GM12891 (cell line): ENCODE data around the gene KRTAP10-8.

Experiments
- POLR2A ChIP-seq: IDR thresholded peaks from 2 replicates; pipeline ENCODE4 v1.6.1; 2011; ENCODE audit warnings: low read depth, low read length, control low read depth
- POLR2AphosphoS5 ChIP-seq: IDR thresholded peaks from 2 replicates; pipeline ENCODE4 v1.6.1; 2011; ENCODE audit warnings: low read depth, low read length, control low read depth
- SPI1 ChIP-seq: IDR thresholded peaks from 2 replicates; pipeline ENCODE4 v1.6.1; 2011; ENCODE audit warnings: low read depth, low read length, control low read depth

GRCh38 chr21:44628707-44629391 is 17.0 kb downstream of the KRTAP10-8 start:
- TF ChIP-seq POLR2A: no peak
- TF ChIP-seq POLR2AphosphoS5: no peak
- TF ChIP-seq SPI1: no peak
